Measurements from ENCODE around the gene DNM3. TPM values are rescaled to one million over a fixed set of nuclear protein-coding genes. Genes with fewer than 3 reads are reported as not detected.

The DNM3 gene
- total RNA-seq, 2 experiments from 2014 or later = 1.6 to 1.8 TPM

DNA sequence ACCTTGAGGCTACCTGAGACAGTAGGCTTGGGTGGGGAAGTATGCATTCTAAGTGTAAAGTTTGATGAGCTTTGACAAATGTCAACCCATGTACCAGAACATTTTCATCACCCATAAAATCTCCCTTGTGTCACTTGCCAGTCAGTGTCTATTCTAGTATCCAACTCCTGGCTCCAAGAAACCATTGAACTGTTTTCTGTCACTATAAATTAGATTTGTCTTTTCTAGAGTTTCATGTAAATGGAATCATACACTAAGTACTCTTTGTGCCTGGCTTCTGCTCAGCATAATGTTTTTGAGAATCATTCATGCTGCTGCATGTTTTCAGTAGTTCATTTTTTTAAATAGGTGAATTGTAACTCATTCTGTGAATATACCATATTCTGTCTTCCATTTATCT, 165.4 kb downstream of the DNM3 start:
- CTCF ChIA-PET = no interaction called here
- Histone ChIP-seq H3K36me3 (ENCODE audit: insufficient read depth, low read length) (no peaks in the 10 kb centered on the region), H3K9me3 (ENCODE audit: control insufficient read depth in 1 of 2, insufficient read depth in 1 of 2, low read length in 2 of 2) (peaks cover 4 to 5% of the 10 kb centered on the region in 2 experiments), H3K4me1 (ENCODE audit: insufficient read depth, low read length) (no peaks in the 10 kb centered on the region), H3K4me3 (ENCODE audit: low read length) (no peak overlapping the region), H3K27ac (ENCODE audit: low read depth in 1 of 2, low read length in 2 of 2) (no peak overlapping the region), H3K27me3 (ENCODE audit: control insufficient read depth in 1 of 2, insufficient read depth in 2 of 2, low read length in 2 of 2) (no peaks in the 10 kb centered on the region)
- Mint-ChIP-seq H3K27me3 (no peaks in the 10 kb centered on the region), H3K36me3 (ENCODE audit: low read depth) (peaks cover 3% of the 10 kb centered on the region), H3K27ac (no peak overlapping the region), H3K9me3 (peaks cover under 1% of the 10 kb centered on the region), H3K4me3 (no peak overlapping the region), H3K4me1 (ENCODE audit: low read depth) (no peaks in the 10 kb centered on the region)
- intact Hi-C loops (cut with DNase I, micrococcal nuclease) = loop anchor here in 1 of 2 experiments (10.0 kb wide), 1 partner anchor 178 kb away; no protein-coding TSS in a partner anchor
- POLR2A ChIA-PET = no interaction called here
- TF ChIP-seq, protein P1, sequence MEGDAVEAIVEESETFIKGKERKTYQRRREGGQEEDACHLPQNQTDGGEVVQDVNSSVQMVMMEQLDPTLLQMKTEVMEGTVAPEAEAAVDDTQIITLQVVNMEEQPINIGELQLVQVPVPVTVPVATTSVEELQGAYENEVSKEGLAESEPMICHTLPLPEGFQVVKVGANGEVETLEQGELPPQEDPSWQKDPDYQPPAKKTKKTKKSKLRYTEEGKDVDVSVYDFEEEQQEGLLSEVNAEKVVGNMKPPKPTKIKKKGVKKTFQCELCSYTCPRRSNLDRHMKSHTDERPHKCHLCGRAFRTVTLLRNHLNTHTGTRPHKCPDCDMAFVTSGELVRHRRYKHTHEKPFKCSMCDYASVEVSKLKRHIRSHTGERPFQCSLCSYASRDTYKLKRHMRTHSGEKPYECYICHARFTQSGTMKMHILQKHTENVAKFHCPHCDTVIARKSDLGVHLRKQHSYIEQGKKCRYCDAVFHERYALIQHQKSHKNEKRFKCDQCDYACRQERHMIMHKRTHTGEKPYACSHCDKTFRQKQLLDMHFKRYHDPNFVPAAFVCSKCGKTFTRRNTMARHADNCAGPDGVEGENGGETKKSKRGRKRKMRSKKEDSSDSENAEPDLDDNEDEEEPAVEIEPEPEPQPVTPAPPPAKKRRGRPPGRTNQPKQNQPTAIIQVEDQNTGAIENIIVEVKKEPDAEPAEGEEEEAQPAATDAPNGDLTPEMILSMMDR (IDR thresholded peaks at IDR 0.05) = no peak
- DNase-seq (no peak), ATAC-seq (ENCODE audit: poor library complexity) (no peak)

DNA sequence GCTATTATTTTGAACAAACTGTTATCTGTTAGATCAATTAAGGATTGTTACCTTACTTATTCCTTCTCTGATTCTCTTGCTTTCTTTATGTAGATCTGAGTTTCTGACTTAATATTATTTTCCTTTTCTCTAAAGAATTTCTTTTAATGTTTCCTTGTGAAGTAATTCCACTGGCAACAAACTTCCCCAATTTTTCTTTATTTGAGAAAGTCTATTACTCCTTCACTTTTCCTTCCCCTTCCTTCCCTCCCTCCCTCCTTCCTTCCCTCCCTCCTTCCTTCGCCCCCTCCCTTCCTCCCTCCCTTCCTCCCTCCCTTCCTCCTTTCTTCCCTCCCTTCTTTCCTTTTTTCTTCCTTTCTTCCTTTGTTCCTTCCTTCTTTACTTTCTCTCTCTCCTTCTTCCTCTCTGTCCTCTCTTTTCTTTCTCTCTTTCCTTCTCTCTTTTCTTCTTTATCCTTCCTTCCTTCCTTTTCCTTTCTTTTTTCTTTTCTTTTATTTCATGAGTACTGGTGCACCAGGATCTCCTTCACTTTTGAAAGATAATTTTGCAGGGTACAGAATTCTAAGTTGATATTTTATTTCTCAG, 177.5 kb downstream of the DNM3 start:
- no peak overlapping the region for H3K4me3 ChIP-seq (ENCODE audit: low read length)
- intact Hi-C loops (cut with DNase I, micrococcal nuclease) = no loop called here
- H3K27ac Mint-ChIP-seq = no peak overlapping the region
- H3K36me3 ChIP-seq (ENCODE audit: insufficient read depth, low read length) = no peaks in the 10 kb centered on the region
- no peak overlapping the region for H3K4me3 Mint-ChIP-seq
- peaks cover 2% of the 10 kb centered on the region for H3K9me3 Mint-ChIP-seq
- TF ChIP-seq, protein P1 (IDR thresholded peaks at IDR 0.05) = no peak
- H3K4me1 ChIP-seq (ENCODE audit: insufficient read depth, low read length) = no peaks in the 10 kb centered on the region
- H3K27ac ChIP-seq (ENCODE audit: low read depth in 1 of 2, low read length in 2 of 2) = no peak overlapping the region
- no peak for ATAC-seq (ENCODE audit: poor library complexity)
- H3K4me1 Mint-ChIP-seq (ENCODE audit: low read depth) = no peaks in the 10 kb centered on the region
- ChIA-PET CTCF (no interaction called here), POLR2A (no interaction called here)
- H3K27me3 ChIP-seq (ENCODE audit: control insufficient read depth in 1 of 2, insufficient read depth in 2 of 2, low read length in 2 of 2) = peaks cover 0 to 3% of the 10 kb centered on the region in 2 experiments
- H3K27me3 Mint-ChIP-seq = peaks cover 12% of the 10 kb centered on the region
- no peaks in the 10 kb centered on the region for H3K36me3 Mint-ChIP-seq (ENCODE audit: low read depth)
- no peak for DNase-seq
- H3K9me3 ChIP-seq (ENCODE audit: control insufficient read depth in 1 of 2, insufficient read depth in 1 of 2, low read length in 2 of 2) = no peaks in the 10 kb centered on the region

DNA sequence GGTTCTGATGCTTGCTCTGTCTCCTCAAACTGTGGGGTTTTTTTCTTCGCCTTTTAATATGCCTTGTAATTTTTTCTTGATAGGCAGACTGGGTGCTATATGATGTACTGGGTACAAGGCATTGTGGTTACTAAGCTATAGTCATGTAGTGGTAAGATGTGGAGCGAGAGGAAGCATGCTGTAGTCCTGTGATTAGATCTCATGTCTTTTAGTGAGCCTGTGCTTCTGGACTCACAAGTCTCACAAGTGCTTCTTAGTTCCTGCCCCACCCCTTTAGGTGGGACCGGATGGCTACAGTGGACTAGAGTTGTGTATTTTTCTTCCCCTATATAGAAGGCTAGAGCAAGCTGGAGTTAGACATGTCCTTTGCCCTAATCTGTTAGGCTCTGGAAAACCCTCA, 178.7 kb downstream of the DNM3 start:
- CTCF ChIA-PET = no interaction called here
- Histone ChIP-seq H3K36me3 (ENCODE audit: insufficient read depth, low read length) (no peaks in the 10 kb centered on the region), H3K4me3 (ENCODE audit: low read length) (no peak overlapping the region), H3K27ac (ENCODE audit: low read depth in 1 of 2, low read length in 2 of 2) (no peak overlapping the region), H3K4me1 (ENCODE audit: insufficient read depth, low read length) (no peaks in the 10 kb centered on the region), H3K9me3 (ENCODE audit: control insufficient read depth in 1 of 2, insufficient read depth in 1 of 2, low read length in 2 of 2) (no peaks in the 10 kb centered on the region), H3K27me3 (ENCODE audit: control insufficient read depth in 1 of 2, insufficient read depth in 2 of 2, low read length in 2 of 2) (peaks cover 0 to 3% of the 10 kb centered on the region in 2 experiments)
- intact Hi-C loops (cut with DNase I, micrococcal nuclease) = no loop called here
- H3K4me3 Mint-ChIP-seq = no peak overlapping the region
- H3K27me3 Mint-ChIP-seq = peaks cover 8% of the 10 kb centered on the region
- POLR2A ChIA-PET = no interaction called here
- no peak overlapping the region for H3K27ac Mint-ChIP-seq
- no peaks in the 10 kb centered on the region for H3K36me3 Mint-ChIP-seq (ENCODE audit: low read depth)
- no peaks in the 10 kb centered on the region for H3K4me1 Mint-ChIP-seq (ENCODE audit: low read depth)
- TF ChIP-seq, protein P1 (IDR thresholded peaks at IDR 0.05) = no peak
- H3K9me3 Mint-ChIP-seq = peaks cover 2% of the 10 kb centered on the region
- no peak for DNase-seq
- ATAC-seq (ENCODE audit: poor library complexity) = no peak

Data from CD4-positive, alpha-beta T cell (primary cell).